K562 (cell line): Measurements from ENCODE around the gene DHRS13. TPM values are rescaled to one million over a fixed set of nuclear protein-coding genes. Genes with fewer than 3 reads are reported as not detected.
A peak's percentile ranks its signal among the peaks of the same experiment; 100 is the strongest.

Experiments used
- BRF1 ChIP-seq: IDR thresholded peaks from 3 replicates; pipeline ENCODE4 v1.6.1; 2011; ENCODE audit warnings: borderline replicate concordance, mild to moderate bottlenecking; ENCODE audit not compliant: insufficient read length; ENCODE audit errors: extremely low read depth
- CBFA2T2 ChIP-seq: fragments of 450-650 bp; conservative IDR thresholded peaks from 2 replicates; pipeline ENCODE4 v1.6.1; 2017; ENCODE audit warnings: mild to moderate bottlenecking
- CHAMP1 ChIP-seq: fragments of 450-650 bp; IDR thresholded peaks from 2 replicates; pipeline ENCODE4 v1.6.1; 2016; ENCODE audit warnings: mild to moderate bottlenecking
- FOXO4 ChIP-seq: fragments of 450-650 bp; formaldehyde crosslinking; IDR thresholded peaks from 2 replicates; pipeline ENCODE4 v1.4.0; 2020; ENCODE audit warnings: mild to moderate bottlenecking, moderate library complexity
- HDAC1 ChIP-seq, 2 experiments: fragments of 450-650 bp; IDR thresholded peaks; 2 replicates each; pipeline ENCODE4 v1.6.1; 2016 to 2017; ENCODE audit warnings: inconsistent platforms in 1 of 2, mild to moderate bottlenecking in 1 of 2, moderate library complexity in 1 of 2
- PHF8 ChIP-seq: fragments of 200-600 bp; sonication (generic); IDR thresholded peaks from 2 replicates; pipeline ENCODE4 v1.6.1; 2012; ENCODE audit warnings: mixed run types, mild to moderate bottlenecking, inconsistent platforms, low read length, moderate library complexity, borderline replicate concordance
- POLR2AphosphoS2 ChIP-seq: IDR thresholded peaks from 2 replicates; pipeline ENCODE4 v1.6.1; 2012; ENCODE audit warnings: low read length, improper control_type of control experiment
- TSC22D4 ChIP-seq: fragments of 450-650 bp; IDR thresholded peaks from 2 replicates; pipeline ENCODE4 v1.6.1; 2016; ENCODE audit warnings: missing genetic modification characterization, missing biosample characterization, control low read depth
- VEZF1 ChIP-seq: fragments of 200-800 bp; sonication (Bioruptor generic); IDR thresholded peaks from 2 replicates; pipeline ENCODE4 v1.6.1; 2017; ENCODE audit warnings: missing genetic modification characterization, missing compliant biosample characterization
- polyA plus RNA-seq, 8 experiments: library from polyadenylated mRNA; depleted of rRNA in 4 of 8; stranded (reverse) in 5 of 8; unstranded in 3 of 8; fragments of >200 nt; fragmentation: Nextera tagmentation in 2 of 8; fragmentation: Illumina TruSeq in 1 of 8; extraction: Ambion mirVana in 2 of 8; extraction: Trizol in 1 of 8; gene quantifications; 2 replicates each; pipeline versions ENCODE4 v1.2.1 to v1.2.3, GENCODE V29; 2011 to 2014; ENCODE audit warnings: inconsistent platforms in 1 of 8, missing spikeins in 1 of 8
- total RNA-seq, 7 experiments: library from RNA; depleted of rRNA in 6 of 7; stranded (reverse); fragments of >200 nt in 6 of 7; fragmentation: Illumina TruSeq in 2 of 7; extraction: Trizol in 2 of 7; gene quantifications; 2 replicates each; pipeline versions ENCODE4 v1.2.1 to v1.2.3, GENCODE V29; 2011 to 2021; ENCODE audit warnings: low replicate concordance in 1 of 7
- TF ChIP-seq, protein P1 (sequence below): fragments of 450-650 bp; IDR thresholded peaks from 2 replicates; pipeline ENCODE4 v1.6.1; 2016; ENCODE audit warnings: antibody characterized with exemption
- TF ChIP-seq, protein P2 (sequence below): IDR thresholded peaks from 3 replicates; pipeline ENCODE4 v1.6.1; 2011; ENCODE audit warnings: borderline replicate concordance, mild to moderate bottlenecking, moderate library complexity; ENCODE audit not compliant: insufficient read length; ENCODE audit errors: extremely low read depth
- TF ChIP-seq, protein P3 (sequence below), 2 experiments: fragments of 200-800 bp in 1 of 2; sonication (Bioruptor generic) in 1 of 2; sonication (generic) in 1 of 2; formaldehyde crosslinking in 1 of 2; IDR thresholded peaks in 1 of 2; conservative IDR thresholded peaks in 1 of 2; 2 replicates each; pipeline versions ENCODE4 v1.5.0 to v1.6.1; 2016 to 2020; ENCODE audit warnings: missing compliant biosample characterization in 1 of 2, missing genetic modification characterization in 1 of 2, missing genetic modification reagents in 1 of 2

Gene DHRS13
- total and polyA plus RNA-seq, 9 of the 15 experiments (the other 6 are each of a cell fraction or from before 2014, with no cell fraction given), result 0.32 to 52.3 (median 34.3) TPM; not detected in 1

DNA sequence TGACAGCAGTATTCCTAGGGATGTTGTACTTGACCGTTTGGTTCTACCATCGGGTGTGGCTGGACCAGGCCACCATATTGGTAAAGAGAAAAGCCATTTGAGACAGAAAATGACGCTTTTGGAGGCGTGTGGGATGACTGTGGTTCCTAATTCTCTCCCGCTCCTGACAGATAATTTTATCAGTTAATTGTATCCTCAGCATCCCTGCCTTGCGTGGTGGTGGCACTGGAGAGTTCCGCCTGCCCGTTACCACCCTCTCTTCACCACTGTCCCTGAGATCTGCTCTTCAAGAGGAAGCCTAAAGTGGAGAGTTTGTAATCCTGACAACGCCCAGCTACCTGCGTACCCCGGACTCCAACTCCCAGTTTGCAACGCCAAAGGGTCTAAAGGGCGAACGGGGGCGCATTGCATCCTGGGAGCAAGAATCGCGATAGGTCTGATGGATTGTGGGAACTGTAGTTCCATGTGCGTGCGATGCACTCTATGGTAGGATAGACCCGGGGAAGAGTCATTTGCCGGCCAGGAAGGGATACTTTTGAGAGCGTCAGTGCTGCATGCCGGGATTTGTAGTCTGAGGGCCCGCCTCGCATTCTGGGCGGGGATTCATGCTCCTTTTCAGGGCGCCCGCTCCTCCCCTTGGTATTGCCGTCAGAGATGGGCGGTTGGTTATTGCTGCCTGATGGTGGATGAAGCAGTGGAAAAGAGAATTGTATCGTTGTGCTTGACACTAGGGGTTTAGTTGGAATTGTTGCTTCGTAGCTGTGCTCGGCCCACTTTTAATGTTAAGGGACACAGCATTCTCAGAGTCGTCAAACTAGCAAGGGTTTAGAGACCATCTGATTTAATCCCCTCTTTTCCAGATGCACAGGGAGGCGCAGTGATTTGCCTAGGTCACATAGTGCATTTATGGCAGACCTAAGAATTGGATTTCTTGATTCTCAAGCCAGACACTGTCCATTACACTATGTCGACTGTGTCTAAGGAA is 49.4 kb upstream of the DHRS13 start (continued):
- TF ChIP-seq CHAMP1, result no peak
- TF ChIP-seq CBFA2T2, result no peak
- TF ChIP-seq POLR2AphosphoS2, result no peak
- peak; percentile 58 for TF ChIP-seq PHF8
- TF ChIP-seq HDAC1 (IDR thresholded peaks at IDR 0.05), result peak in 1 of 2 experiments; percentile 72; a peak in 2 of 4 replicates
- 0 out of 2 replicates have a peak, but pooled peaks have one; percentile 6 for TF ChIP-seq VEZF1 (CRISPR knock-in tag)
- no peak for TF ChIP-seq BRF1
- TF ChIP-seq TSC22D4 (tag), result no peak
- no peak for TF ChIP-seq FOXO4 (CRISPR knock-in tag)
- TF ChIP-seq, protein P1, sequence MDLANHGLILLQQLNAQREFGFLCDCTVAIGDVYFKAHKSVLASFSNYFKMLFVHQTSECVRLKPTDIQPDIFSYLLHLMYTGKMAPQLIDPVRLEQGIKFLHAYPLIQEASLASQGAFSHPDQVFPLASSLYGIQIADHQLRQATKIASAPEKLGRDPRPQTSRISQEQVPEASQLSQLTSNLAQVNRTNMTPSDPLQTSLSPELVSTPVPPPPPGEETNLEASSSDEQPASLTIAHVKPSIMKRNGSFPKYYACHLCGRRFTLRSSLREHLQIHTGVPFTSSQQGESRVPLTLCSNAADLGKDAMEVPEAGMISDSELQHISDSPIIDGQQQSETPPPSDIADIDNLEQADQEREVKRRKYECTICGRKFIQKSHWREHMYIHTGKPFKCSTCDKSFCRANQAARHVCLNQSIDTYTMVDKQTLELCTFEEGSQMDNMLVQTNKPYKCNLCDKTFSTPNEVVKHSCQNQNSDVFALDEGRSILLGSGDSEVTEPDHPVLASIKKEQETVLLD, result no peak
- TF ChIP-seq, protein P2, sequence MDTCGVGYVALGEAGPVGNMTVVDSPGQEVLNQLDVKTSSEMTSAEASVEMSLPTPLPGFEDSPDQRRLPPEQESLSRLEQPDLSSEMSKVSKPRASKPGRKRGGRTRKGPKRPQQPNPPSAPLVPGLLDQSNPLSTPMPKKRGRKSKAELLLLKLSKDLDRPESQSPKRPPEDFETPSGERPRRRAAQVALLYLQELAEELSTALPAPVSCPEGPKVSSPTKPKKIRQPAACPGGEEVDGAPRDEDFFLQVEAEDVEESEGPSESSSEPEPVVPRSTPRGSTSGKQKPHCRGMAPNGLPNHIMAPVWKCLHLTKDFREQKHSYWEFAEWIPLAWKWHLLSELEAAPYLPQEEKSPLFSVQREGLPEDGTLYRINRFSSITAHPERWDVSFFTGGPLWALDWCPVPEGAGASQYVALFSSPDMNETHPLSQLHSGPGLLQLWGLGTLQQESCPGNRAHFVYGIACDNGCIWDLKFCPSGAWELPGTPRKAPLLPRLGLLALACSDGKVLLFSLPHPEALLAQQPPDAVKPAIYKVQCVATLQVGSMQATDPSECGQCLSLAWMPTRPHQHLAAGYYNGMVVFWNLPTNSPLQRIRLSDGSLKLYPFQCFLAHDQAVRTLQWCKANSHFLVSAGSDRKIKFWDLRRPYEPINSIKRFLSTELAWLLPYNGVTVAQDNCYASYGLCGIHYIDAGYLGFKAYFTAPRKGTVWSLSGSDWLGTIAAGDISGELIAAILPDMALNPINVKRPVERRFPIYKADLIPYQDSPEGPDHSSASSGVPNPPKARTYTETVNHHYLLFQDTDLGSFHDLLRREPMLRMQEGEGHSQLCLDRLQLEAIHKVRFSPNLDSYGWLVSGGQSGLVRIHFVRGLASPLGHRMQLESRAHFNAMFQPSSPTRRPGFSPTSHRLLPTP, result no peak
- TF ChIP-seq, protein P3, sequence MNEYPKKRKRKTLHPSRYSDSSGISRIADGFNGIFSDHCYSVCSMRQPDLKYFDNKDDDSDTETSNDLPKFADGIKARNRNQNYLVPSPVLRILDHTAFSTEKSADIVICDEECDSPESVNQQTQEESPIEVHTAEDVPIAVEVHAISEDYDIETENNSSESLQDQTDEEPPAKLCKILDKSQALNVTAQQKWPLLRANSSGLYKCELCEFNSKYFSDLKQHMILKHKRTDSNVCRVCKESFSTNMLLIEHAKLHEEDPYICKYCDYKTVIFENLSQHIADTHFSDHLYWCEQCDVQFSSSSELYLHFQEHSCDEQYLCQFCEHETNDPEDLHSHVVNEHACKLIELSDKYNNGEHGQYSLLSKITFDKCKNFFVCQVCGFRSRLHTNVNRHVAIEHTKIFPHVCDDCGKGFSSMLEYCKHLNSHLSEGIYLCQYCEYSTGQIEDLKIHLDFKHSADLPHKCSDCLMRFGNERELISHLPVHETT (CRISPR knock-in tag; conservative IDR thresholded peaks at IDR 0.05 in 1 of 2, IDR thresholded peaks at IDR 0.05 in 1 of 2), result peak in 1 of 2 experiments; percentile 94; a peak in 2 of 4 replicates
